Activated naive CD4-positive, alpha-beta T cell treated with anti-CD3 and anti-CD28 coated beads, Interleukin-2, amount 50 U/mL, for 24 hours (primary cell): Measurements from ENCODE around the gene NTN5.

Experiments used
- H3K27ac Mint-ChIP-seq: one replicate; pipeline ENCODE4 v1.8.0; 2021; ENCODE audit warnings: mild to moderate bottlenecking, mixed read lengths
- H3K27me3 Mint-ChIP-seq: one replicate; pipeline ENCODE4 v1.8.0; 2021; ENCODE audit warnings: mixed read lengths
- H3K36me3 Mint-ChIP-seq: one replicate; pipeline ENCODE4 v1.8.0; 2021; ENCODE audit warnings: mixed read lengths
- H3K4me1 Mint-ChIP-seq: one replicate; pipeline ENCODE4 v1.8.0; 2021; ENCODE audit warnings: mixed read lengths
- H3K4me3 Mint-ChIP-seq: one replicate; pipeline ENCODE4 v1.8.0; 2021; ENCODE audit warnings: mild to moderate bottlenecking, mixed read lengths
- H3K9me3 Mint-ChIP-seq: one replicate; pipeline ENCODE4 v1.8.0; 2021; ENCODE audit warnings: mixed read lengths

The NTN5 gene

DNA sequence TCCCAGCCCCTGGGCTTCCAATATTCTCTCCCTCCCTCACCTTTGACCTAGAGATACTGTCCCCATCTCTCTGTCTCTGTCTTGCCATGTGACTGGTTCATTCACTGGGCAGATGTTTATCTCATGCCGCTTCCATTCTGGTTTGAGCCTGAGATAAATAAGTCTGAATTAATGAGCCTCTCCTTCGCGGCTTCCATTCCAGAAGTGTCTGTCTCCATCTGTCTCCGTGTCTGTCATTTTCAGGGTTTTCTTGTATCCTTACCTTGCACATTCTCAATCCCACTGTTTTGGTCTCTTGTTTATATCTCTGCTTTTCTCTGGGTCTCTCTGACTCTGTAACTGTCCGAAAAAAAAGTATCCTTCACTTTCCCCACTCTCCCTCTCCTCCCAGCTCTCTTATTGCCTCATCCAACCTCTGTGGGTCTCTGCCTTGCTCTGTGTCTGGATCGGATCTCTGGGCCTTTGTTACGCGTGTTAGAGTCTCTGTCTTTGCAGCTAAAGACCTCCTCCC is 49.2 kb downstream of the NTN5 start:
- H3K4me1 Mint-ChIP-seq, result peaks cover 48% of the 10 kb centered on the region
- peaks cover 19% of the 10 kb centered on the region for H3K36me3 Mint-ChIP-seq
- no peaks in the 10 kb centered on the region for H3K27me3 Mint-ChIP-seq
- peak overlapping the region; percentile 99 for H3K27ac Mint-ChIP-seq
- H3K9me3 Mint-ChIP-seq, result no peaks in the 10 kb centered on the region
- peak overlapping the region; percentile 89 for H3K4me3 Mint-ChIP-seq

DNA sequence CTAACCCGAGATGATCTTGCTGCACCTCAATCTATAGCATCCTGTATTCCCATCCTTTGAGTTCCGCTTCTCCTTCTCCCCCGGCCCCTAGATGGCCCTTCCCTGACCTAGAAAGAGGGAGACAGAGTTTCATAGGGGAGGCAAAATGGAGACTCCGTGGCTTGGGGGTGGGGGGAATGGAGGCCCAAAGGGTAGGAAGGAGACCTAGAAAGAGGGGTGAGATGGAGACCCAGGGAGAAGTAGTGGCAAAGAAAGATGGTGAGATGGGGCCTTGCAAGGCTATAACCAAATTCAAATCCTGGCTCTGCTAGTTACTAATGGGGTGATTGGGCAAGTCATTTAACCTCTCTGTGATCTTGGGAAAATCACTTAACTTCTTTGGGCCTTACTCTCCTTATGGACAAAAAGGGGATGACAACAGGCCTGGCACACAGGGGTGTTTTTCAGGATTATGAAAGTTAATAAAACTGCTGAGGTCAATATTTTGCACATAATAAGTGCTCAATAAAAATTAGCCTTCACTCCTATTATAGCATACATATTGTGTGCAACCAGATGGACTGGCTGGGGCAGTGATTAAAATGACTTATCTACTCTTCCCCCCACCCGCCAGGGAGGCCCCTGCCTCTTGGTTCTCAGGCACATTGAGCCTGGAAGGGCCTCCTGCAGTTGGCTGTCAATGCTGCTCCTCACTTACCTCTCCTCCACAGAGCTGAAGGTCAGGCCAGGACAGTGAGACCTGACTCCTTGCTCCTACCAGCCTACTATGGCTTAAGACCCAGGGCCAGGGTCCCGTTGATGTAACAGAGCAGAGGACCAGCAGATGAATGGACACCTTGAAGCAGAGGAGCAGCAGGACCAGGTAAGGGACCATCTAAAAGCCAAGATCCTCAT is 52.9 kb downstream of the NTN5 start:
- no peaks in the 10 kb centered on the region for H3K27me3 Mint-ChIP-seq
- H3K27ac Mint-ChIP-seq, result peak overlapping the region; percentile 99
- H3K36me3 Mint-ChIP-seq, result peaks cover 40% of the 10 kb centered on the region
- H3K9me3 Mint-ChIP-seq, result no peaks in the 10 kb centered on the region
- peaks cover 50% of the 10 kb centered on the region for H3K4me1 Mint-ChIP-seq
- H3K4me3 Mint-ChIP-seq, result peak overlapping the region; percentile 96

DNA sequence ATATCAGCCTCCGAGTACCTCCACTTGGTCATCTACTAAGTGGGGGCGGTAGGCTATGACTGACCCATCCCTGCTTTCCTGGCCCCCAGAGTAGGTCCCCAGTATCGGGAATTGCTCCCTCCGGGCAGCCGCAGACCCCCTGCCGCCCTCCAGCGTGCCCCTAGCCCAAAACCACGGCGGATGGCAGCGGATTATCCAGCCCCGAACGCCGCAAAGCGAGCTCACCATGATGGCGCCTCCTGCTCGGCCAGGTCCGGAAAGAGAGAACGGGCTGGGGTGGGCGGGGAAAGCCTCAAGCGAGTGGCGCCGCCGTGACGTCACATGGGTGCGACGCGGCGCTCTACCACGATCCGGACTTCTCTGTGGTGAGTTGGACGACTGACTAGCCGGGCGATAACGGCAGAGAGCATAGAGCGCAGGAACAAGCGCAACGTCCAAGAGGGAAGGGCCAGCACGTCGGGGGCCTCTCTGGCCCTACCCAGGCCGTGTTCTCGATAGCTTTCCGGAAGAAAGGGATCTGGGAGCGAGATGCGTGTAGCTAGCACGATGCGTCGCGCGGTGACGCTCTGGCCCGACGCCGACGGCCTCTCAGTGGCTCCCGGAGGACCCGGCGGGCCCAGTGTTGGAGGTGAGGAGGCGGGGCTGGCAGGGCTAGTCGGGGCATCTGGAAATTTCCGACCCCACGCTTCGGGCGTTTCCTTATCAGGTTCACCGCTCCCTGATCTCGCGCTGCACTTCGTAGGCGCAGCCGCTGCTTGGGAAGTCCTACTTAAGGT is 53.7 kb downstream of the NTN5 start, which contains the start of the genes RPL18 and SPHK2:
TSS of gene RPL18 (minus strand) at position 263 of the 776 bp plus-strand sequence. CDS start at position 228, 35 bp downstream.
TSS of gene SPHK2 (plus strand) at position 591 of the 776 bp plus-strand sequence. CDS start 1,009 bp downstream, outside the sequence.
- peak within 1 kb of the TSS; percentile 99 for H3K27ac Mint-ChIP-seq
- H3K36me3 Mint-ChIP-seq, result peaks cover 40% of the 10 kb centered on the region
- H3K27me3 Mint-ChIP-seq, result no peaks in the 10 kb centered on the region
- no peaks in the 10 kb centered on the region for H3K9me3 Mint-ChIP-seq
- H3K4me3 Mint-ChIP-seq, result peak within 1 kb of the TSS; percentile 96
- peaks cover 45% of the 10 kb centered on the region for H3K4me1 Mint-ChIP-seq

DNA sequence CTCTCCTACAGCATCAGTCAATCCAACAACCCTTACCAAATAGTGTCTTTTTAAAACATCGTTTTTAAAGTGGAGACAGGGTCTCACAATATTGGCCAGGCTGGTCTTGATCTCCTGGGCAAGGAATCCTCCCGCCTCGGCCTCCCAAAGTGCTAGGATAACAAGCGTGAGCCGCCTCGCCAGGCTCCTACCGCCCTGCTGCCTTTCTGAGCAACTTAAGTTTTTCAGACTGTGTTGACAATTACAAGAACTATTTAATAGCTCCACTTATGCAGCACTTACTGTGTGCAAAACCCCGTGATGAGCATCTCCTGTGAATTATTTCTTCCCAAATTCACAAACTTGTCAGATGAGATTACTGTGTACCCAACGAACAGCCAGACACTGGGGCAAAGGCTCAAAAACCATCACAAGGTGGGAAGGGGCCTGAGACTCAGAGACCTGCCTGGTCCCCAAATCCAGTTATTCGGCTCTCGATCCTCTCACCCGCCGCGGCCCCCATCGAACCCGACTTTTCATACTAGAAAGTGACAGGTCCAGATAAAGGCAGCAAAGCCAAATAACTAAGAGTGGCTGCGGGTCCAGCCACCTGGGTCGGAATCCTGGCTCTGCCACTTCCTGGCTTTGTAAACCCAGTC is 54.4 kb downstream of the NTN5 start:
- Mint-ChIP-seq H3K36me3 (peaks cover 35% of the 10 kb centered on the region), H3K27me3 (no peaks in the 10 kb centered on the region), H3K27ac (peak overlapping the region; percentile 99), H3K9me3 (no peaks in the 10 kb centered on the region), H3K4me3 (peak overlapping the region; percentile 96), H3K4me1 (peaks cover 42% of the 10 kb centered on the region)

DNA sequence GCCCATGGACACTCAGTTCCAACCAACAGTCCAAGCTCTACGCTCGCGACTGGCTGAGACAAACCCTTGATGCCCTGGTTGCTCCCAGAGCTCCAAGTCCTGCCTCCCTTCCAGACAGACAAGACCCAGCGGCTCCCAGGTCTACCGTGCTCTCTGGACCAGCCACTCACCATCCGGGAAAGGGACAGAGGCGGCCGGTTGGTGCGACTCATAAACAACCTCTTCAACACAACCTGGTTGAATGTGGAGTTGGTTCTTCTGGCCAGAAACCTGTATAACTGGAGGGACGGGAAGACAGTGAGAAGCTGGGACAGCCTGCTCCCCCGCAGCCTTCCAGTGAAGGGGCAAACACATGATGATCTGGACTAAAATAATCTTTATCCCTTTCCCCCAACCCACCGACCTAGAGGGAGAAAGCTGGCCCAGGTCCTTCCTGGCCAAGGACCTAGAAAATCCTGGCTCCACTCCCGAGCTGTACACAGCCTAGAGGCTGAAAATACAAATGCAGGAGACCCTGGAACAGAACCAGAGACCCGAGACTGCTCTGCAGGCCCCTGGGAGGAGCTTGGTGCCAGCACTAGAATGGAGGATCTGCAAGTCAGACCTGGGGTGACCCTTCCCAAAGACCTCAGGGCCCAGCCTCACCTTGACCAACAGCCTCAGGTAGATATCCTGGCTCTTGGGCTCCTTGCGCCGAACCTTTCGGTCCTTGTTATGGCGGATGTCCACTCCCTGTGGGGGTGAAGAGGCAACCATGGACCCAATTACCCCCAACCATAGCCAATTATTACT is 55.5 kb downstream of the NTN5 start:
- Mint-ChIP-seq H3K4me1 (peaks cover 35% of the 10 kb centered on the region), H3K9me3 (no peaks in the 10 kb centered on the region), H3K36me3 (peaks cover 32% of the 10 kb centered on the region), H3K4me3 (peak overlapping the region; percentile 96), H3K27ac (peak overlapping the region; percentile 99), H3K27me3 (no peaks in the 10 kb centered on the region)

DNA sequence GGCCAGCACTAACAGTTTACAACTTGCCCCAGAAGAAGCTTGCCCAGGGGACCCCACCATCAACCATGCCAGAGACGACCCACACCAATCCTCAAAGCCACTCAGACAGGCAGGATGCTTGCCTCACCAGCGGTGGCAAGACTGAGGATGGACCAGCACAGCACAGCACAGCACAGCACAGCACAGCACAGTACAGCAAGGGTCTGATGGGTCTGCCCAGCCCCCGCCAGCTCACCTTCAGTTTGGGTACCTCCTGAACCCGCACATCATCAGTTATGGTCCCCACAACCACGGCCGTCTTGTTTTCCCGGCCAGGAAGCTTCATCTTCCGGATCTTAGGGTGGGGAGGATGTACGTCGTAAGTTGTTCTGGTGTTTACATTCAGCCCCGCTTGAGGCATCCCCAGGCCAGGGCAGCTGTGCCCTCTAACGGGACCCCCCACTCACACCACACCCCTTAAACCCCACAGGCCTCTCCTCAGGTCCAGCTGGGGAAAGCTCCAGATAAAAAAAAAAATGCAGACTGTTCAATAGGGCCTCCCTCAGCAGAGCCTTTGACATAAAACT is 56.2 kb downstream of the NTN5 start:
- Mint-ChIP-seq H3K9me3 (no peaks in the 10 kb centered on the region), H3K4me3 (peak overlapping the region; percentile 96), H3K36me3 (peaks cover 30% of the 10 kb centered on the region), H3K27ac (peak overlapping the region; percentile 79), H3K27me3 (no peaks in the 10 kb centered on the region), H3K4me1 (peaks cover 31% of the 10 kb centered on the region)

DNA sequence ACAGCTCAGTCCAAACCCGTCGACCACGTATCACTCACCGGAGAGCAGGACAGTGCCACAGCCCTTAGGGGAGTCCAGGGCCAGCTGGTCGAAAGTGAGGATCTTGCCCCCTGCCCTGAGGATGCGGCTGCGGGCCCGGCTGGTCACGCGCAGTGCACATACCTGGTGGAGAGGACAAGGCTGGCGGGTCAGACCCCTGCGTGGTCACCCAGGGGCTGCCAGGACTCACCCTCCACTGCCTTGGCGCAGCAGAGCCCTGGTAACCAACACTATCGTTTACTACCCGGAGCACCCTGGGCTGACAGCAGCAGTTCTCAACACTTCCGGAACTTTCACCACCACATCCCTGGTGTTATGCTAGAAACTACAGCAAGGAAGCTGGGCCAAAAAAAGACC is 56.8 kb downstream of the NTN5 start:
- H3K9me3 Mint-ChIP-seq, result no peaks in the 10 kb centered on the region
- no peaks in the 10 kb centered on the region for H3K27me3 Mint-ChIP-seq
- peaks cover 28% of the 10 kb centered on the region for H3K4me1 Mint-ChIP-seq
- H3K4me3 Mint-ChIP-seq, result peak overlapping the region; percentile 96
- peak overlapping the region; percentile 79 for H3K27ac Mint-ChIP-seq
- peaks cover 28% of the 10 kb centered on the region for H3K36me3 Mint-ChIP-seq

DNA sequence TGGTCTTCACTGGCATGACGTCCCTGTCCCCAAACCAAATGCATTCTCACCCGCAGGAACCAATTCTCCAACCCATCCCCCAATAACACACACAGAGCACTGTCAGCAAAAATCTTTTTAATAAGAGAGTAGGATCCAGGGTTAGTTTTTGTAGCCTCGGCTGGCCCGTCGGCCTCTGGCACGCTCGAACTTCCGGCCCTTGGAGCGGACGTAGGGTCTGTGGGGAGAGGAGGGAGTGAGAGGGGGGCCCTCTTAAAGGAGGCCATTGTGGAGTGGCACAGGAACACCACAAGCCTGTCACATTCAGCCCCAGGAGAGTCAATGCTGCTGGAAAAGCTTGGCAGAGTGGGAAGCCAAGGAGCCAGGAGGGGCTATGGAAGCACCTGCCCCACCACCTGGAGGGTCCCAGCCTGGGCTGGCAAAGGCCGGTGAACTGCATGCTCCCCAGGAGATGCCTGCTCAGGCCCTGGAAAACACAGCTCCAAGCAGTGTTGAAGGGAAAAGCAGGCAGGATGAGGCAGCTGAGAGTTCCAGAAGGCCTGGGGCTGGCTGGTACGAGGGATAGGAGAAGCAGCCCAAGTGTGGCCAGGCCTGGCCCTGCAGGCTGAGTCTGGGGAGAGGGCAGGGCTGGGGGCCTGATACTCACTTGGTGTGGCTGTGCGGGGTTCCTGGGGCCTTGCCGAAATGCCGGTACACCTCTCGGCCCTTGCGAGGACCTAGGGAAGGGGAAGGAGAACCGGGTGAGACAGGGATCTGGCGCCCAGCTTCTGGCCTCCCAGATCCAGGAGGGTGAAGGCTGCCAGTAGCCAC is 57.4 kb downstream of the NTN5 start:
- Mint-ChIP-seq H3K27me3 (no peaks in the 10 kb centered on the region), H3K27ac (peak overlapping the region; percentile 72), H3K36me3 (peaks cover 28% of the 10 kb centered on the region), H3K4me1 (peaks cover 28% of the 10 kb centered on the region), H3K4me3 (peak overlapping the region; percentile 96), H3K9me3 (no peaks in the 10 kb centered on the region)

DNA sequence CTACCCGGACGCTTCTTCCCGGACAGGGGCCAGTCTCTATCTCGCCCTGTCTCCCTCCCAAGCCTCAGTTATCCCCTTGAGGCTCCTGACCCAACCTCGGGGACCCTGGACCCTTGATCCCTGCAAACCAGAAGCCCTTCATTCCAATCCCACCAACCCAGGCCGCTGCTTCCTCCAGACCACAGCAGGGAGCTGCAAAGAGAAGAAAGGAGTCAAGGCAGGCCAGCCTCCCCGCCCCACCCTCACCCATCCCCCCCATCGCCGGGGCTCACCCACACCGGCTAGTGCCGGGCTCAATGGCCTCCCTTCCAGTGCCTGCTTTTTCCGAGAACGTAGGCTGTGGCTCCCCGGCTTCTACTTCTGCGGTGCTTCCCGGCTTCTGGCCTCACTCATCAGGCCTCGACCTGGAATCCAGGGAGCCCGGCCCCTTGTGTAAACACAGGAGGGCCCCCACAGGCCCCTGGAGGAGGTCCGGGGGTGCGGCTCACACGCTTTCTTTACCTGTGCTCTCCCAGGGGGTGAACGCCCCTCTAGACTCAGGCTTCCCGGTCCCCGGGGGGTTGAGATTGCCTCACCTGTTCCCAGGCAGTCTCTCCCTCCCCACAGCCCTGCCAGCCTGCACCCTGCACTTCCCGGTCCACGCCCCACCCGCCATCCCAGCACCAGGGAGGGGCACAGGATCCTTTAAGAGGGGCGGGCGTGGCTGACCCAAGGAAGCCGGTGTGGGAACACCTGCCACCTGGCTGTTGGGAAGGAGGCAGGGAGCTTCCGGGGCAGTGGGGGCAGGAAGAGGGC is 58.2 kb downstream of the NTN5 start, which contains the start of gene FAM83E:
TSS of gene FAM83E (minus strand) at position 641 of the 795 bp plus-strand sequence. CDS start 1,704 bp downstream, outside the sequence.
- peaks cover 26% of the 10 kb centered on the region for H3K36me3 Mint-ChIP-seq

DNA sequence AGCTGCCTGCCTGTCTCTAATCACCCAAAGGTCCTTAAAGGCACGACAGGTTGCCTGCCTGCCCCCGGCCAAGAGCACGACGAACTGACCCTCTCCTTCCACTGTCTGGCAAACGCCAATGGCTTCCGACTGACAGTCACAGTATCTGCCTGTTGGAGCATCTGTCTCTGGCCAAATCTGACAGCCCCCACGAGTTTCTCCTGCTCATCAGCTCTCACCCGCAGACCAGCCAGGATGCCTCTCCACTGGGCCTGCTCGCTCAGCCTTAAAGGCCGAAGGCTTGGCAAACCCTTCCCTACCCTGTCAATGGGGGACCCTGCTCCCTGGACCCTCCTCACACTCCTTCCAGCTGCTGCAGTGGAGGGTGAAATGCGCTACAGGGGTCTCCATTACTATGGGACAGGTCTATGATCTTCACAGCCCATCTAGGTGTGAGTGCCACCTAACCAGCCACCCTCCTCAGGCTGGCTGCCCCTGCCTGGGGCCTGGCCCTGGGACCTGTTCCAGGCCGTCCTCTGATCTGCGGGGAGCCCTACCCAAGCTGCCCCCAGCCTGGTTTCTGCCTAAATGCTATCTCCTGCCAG is 58.9 kb downstream of the NTN5 start:
- H3K27me3 Mint-ChIP-seq, result no peaks in the 10 kb centered on the region
- peaks cover 19% of the 10 kb centered on the region for H3K4me1 Mint-ChIP-seq
- H3K9me3 Mint-ChIP-seq, result no peaks in the 10 kb centered on the region
- no peak overlapping the region for H3K4me3 Mint-ChIP-seq
- H3K36me3 Mint-ChIP-seq, result peaks cover 24% of the 10 kb centered on the region
- peak overlapping the region; percentile 77 for H3K27ac Mint-ChIP-seq

More for the DNA sequence above, 58.2 kb downstream of the NTN5 start, which contains the start of gene FAM83E:
- Mint-ChIP-seq H3K27me3 (no peaks in the 10 kb centered on the region), H3K4me1 (peaks cover 21% of the 10 kb centered on the region), H3K9me3 (no peaks in the 10 kb centered on the region), H3K27ac (peak within 1 kb of the TSS; percentile 77), H3K4me3 (peak within 1 kb of the TSS; percentile 96)

DNA sequence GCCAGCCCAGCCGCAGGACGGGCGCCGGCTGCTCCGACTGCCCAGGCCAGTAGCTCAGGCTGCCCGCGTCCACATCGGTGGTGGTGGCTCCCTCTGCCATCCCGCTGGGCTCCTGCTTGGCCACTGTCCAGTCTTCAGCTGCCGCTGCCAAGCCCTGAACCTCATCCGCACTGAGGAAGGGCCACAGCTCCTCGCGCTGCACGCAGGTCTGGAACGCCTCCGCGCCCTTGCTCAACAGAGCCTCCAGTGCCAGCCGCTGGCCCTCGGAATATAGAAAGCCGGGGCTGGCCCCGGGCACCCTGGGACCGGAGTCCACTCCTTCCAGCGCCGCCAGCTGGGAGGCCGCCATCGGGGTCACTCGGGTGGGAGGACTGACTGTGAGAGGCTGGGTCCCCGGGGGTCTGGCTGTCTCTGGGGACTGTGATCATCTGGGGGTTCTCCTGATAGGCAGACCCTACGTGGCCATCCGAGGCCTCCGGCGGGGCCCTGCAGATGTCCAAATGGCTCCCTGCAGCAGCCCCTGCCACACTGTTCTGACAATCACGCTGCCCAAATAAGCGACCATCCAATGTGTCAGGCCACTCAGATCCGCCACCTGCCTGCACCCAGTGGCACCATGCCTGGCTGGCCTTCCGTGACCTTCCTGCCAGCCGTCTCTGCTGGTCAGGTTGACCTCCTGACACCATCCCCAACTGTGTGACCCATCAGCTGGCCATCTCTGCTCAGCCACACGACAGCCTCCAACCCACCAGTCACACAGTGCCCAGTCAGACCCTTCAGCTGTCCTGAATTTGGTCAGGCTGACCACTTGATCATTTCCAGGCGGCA is 59.6 kb downstream of the NTN5 start:
- Mint-ChIP-seq H3K4me3 (no peak overlapping the region), H3K36me3 (peaks cover 19% of the 10 kb centered on the region), H3K27ac (peak overlapping the region; percentile 15), H3K27me3 (no peaks in the 10 kb centered on the region), H3K9me3 (no peaks in the 10 kb centered on the region), H3K4me1 (peaks cover 22% of the 10 kb centered on the region)

DNA sequence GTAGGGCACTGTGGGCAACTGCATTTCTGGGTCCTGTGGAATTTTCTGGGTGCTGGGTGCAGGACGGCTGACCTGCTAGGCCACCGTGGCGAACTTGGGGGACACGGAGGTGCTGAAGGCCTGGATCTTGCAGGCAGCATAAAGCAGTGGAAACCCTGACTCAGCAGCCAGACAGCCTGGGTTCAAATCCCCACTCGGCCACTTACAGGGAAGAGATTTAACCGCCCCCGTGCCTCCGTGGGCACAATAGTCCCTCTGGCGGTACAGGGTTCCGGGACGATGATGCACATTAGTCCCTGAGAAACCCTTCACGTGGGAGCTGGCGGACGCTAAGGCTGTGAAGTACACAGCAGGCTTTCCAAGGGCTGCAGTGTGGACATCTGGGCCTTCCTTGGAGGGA is 60.9 kb downstream of the NTN5 start:
- Mint-ChIP-seq H3K27ac (peak overlapping the region; percentile 65), H3K36me3 (peaks cover 9% of the 10 kb centered on the region), H3K9me3 (no peaks in the 10 kb centered on the region), H3K4me1 (peaks cover 16% of the 10 kb centered on the region), H3K27me3 (no peaks in the 10 kb centered on the region), H3K4me3 (no peak overlapping the region)
